HG03280 (cell line): Measurements from ENCODE around the gene SLC24A3.

ENCODE experiments used
- ATAC-seq: cut with Tn5 transposase; IDR thresholded peaks from one replicate; pipeline ENCODE4 v1.9.1; 2021; ENCODE audit warnings: mild to moderate bottlenecking, moderate library complexity; ENCODE audit not compliant: unreplicated experiment

The SLC24A3 gene

DNA sequence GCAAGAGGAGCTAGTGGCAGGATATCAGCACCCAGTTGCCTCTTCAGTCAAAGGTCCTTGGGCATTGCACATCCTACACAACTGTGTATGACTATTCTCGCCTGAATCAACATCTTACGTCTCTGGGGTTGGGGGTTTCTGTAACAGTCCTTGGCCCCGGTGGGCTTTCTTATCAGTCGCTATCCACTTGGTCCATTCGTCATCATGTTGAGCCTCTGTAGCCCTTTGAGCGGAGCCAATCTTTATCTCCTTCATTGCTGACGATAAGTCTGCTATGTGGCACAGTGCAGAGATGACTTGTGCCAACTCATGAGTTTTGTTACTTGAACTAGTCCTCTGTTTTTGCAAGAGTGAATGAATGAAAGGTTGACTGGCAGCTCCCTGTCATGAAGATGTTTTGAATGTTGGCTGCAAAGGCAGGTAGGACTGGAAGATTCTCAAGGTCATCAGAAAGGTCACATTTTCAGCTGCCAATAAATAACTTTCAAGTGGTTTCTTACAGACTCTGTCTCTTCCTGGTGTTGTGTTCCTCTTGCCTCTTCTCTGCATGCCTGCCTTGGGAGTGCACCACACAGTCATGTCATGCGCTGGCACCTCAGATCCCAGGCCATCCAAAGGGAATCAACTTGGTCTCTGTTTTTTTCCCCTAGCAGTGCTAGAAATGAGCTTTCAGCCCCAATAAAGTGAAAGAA is 238.9 kb downstream of the SLC24A3 start:
- no peak for ATAC-seq

DNA sequence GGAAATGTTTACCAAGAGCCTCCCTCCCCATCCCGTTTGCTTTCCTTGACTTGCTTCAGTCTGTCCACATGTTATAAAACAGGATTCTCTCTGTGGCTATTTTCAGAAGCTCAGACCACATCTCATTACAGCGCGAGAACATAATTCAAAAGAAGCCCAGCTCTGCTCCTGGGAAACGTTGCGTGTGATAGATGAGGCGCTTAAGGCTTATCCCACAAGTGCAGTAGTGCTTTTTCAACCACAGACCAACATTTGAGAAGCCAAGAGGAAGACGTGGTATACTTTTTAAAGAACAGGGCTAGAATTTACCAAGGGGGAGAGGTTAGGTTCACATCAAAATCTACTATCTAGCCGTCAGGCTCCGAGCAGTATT is 239.5 kb downstream of the SLC24A3 start:
- ATAC-seq = no peak

DNA sequence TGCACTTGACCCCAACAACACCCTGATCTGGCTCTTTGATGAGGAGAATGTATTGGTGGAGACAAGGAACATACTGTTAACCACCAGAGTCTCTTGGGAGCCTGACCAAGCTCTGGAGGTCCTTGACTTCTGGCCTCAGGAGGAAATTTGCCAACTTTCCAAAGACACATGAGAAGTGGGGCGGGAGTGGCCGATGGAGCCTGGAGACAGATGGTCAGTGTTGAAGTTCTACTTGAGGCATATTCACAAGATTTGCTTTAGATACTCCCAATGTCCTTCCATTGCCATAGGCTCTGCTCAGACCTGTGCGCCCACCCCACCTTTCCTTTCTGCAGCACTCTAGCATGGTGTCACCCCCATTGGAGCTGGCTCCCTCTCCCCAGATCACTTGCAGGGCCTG is 241.0 kb downstream of the SLC24A3 start:
- no peak for ATAC-seq

DNA sequence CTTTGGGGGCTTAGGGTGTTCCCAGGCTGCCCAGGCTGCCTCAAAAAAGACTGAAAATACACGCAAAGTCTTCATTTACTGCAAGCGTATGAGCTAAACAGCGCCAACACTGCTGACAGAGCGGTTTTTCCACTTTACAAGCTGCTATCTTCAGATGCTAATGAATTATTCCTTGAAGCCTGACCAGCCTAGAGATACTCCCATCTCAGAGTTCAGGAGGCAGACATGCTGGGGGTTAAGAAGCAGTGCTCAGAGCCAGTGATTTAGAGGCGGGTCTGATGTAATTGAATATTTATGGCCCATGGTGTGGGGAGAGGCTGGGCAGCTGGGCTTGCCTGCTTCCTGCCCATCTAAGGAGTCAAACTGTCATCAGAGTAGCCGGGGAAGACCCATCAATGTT is 241.4 kb downstream of the SLC24A3 start:
- no peak for ATAC-seq

DNA sequence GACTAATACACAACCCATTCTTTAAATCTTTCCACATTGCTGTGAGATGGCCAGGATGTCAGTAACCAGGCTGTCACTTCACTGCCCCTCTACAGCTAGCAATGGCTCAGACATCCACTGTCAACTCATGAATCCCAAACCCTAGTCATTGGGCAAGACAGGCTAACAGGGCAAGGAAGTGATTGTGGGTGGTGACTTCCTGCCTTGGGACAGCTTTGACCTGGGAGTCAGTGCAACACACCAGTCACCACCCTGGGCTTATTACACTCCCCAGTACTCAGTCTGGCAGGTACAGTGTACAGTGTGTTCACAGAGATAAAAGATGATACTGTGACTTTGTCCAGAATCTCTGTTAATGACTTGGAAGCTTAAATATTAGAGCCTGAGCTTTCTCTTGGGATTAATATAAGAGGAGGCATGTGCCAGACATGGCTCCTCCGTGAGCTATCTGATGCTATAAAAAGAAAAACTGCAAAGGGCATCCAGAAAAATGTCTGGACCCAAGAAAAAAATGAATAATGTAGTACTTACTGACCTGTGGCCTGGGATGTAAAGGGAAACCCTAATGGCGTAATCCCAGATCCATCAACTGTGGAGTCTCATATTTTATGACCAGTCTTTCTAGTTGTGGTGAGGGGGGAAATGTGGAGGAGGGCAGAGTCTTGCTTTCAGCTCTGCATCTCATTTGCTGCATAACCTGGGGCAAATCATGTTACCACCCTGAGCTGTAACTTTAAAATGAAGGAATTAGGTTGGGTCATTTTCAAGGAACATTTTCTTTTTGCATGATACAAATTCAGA is 244.4 kb downstream of the SLC24A3 start:
- ATAC-seq = no peak

DNA sequence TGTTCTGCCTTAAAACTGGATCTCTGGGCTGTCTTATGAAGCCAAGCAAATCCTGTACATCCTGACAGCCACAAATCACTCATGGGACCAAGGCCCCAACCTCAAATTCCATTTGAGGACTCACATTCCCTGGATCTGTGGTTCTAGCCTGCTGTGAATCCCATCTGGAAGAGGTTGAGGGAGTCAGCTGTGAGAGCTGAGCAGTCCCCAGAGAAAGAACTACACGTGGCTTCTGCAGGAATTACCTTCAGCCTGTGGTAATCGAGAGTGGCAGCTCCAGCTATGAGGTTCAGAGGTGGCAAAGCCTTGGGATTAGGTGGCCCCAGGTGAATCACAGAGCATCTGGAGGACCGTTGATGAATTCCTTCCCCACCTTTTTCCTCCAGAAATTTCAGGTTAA is 245.2 kb downstream of the SLC24A3 start:
- no peak for ATAC-seq

DNA sequence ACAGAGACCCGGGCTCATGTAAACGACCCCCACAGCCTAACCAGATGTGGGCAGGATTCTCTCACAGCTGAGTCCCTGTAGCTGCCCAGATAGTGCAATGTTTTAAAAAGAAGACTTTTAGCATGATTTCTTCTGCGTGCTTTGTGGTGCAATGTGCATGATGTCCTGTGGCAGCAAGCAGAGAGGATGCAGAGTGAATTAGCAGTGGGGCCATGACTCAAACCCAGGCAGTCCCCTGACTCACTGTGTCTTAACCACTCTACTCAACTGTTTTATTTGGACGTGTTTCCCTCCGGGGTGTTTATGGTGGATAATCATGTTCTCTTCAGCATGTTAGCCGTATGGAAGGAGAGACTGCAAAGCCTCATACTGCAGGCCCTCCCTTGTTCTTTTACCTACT is 247.9 kb downstream of the SLC24A3 start:
- no peak for ATAC-seq

DNA sequence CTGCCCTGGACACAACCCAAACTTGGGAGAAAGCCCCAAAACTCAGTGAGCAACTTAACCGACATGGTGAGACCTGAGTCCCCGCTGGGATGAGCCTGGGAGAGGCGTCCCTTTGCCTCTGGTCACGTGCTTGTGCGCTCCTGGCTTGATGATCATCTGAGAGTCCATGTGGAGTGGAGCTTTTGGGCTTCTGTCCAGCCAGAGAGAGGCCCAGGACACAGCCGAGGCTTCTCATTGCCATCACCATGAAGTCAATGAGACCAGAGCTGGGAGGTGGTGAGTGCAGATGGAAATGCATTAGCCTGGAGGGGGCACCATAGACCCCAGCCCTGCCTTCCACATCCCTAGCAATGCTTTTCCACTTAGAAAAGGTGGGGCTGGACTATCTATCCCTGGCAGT is 250.0 kb downstream of the SLC24A3 start:
- no peak for ATAC-seq

DNA sequence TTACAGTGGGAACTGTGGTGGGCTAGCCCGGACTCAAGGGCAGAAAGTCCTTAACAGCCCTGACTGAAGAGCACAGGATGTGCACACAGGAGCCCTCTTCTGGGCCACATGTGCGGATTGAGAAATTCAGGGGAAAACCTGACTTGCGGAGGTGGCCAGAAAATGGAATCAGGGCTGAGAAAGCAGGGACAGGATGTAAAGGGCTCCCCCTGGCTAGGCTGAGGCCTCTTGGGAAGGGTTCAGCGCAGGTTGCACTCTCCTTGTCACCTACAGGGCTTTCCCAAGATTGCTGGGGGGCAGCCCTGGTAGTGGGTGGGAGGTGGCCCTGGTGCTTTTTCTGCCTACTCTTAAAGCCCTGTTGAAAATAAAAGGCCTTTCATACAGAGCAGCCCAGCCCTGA is 251.2 kb downstream of the SLC24A3 start:
- ATAC-seq = no peak

DNA sequence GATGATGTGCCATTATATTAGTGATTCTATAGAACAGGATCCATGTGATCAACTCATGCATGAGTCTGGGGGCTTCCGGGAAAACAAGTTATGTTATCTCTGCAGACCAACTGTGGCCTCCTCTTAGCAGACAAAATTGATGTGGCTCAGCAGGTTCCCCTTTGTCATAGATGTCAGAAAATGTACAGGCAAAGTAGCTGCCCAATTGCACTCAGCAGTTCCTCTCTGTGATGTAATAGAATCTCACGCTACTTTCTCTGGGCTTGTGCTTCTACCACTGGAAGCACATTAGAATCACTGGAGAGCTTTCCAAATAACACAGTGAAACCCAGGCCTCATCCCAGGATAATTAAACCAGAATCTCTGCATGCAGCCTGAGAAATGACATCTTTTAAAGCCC is 253.1 kb downstream of the SLC24A3 start:
- no peak for ATAC-seq

DNA sequence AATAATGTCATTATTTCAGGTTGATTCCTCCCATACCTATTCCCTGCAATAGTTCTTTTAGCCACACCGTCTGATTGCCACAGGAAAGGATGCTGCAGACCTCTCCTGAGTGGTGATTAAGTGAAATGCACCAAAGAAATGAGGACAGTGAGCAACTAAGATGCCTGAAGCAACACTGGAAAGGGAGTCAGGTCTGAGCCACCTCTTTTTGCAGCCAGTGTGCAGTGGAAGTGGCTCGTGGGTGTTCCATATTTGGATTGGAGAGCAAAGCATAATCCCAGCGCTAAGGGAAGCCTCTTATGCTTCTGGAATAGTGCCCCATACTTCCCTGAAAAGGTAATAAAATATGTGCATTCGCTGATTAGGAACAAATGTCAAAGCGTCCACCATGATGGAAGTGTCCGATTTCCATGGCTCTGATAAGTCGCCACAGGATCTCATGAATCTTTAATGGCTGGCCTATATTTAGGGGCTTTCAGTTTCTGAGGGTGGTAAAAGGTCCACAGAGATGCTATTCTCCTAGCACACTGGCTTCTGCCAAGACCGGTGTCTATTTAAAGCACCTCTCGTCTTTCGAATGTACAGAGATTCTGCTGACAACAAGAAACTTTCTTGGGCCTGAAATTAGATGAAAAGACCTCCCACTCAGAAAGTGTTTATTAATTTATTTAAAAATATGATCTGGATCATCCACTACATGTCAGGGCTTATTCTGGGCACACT is 253.9 kb downstream of the SLC24A3 start:
- ATAC-seq = no peak

DNA sequence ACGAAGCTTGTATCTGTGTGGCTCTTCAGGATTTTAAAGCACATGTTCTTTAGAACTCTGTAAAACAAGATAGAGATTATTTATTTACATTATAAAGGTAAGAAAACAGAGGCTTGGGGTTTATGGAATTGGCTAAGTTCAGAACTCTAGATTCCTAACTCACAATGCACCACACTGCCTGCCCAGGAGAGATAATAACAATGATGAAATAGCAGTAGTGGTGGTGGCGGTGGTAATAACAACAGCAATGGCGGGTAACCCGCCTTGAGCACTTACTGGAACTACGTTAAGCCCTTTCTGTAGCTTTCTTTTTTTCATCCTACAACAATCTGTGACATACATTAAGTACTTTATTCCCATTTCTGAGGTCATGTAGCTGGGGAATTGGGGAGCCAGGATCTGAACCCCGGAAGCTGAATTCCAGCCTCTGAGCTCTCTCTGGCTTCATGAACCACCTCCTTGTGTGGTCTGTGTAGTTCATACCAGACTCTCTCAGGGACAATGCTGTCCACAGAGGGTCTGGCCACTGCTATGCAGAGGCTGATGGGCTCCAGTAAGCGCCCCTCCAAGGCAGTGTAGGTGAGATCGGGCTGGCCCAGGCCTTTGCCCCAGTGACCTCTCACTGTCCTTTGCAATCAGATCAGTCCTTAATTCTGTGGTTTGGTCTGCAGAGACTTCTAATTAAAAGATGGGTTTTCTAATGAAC is 260.9 kb downstream of the SLC24A3 start:
- ATAC-seq = no peak

DNA sequence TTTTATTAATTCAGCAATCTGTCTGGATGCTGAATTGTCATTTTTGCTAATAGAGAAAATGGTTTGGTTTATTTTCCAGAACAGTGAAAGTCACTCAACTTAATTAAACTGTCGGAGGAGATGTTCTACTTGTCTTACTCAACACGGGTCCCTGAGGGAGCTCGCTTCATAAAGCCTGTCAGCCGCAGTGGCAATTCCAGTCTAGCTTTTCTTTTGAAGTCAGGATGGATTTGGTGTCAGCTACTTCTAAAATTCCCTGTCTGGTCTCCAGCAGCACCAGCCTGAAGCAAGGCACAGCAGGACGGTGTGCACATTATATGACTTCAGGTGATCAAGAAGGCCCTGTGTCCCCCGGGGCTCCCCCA is 261.5 kb downstream of the SLC24A3 start:
- ATAC-seq = no peak

DNA sequence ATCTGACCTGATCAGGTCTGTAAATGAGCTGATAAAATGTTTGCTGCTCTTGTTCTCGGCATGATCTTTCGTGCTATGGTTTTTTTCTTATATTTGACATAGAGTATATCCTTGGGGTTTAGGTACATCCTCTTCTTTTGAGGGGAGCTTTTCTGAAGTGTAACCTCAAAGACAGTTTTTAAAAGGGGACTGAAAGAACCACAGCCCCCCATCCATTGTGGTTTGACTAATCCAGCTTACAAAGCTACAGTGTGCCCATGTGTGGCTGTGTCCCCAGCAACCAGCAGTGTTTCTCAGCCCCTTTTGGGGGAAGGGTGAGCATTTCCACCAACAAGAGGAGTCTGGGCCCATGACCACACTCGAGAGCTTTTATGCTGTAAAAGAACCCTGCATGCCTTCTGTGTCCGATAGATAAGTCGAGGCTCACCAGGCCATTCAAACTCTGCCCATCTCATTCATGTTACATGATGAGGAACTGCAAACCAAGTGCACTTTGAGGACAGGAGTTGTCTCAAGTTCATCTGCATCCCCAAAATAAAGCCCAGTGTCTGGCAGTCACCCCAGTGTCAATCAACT is 266.0 kb downstream of the SLC24A3 start:
- no peak for ATAC-seq

DNA sequence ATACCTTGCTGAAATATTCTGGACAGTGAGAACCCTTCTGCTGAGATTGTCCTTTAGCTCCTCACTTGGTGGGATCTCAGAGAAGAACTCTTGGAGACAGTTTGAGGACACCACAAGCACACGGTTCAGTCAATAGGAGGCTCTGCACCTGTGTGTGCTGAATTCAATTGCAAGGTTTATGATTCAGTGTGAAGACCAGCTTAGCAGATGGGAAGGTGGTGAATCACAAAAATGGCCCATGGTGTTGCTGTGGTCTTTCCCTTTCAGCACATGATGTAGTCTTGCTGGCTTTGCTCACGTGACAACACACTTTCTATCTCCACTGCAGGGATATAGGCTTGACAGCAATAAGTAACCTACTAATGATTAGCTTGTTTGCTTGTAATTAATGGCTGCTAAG is 270.3 kb downstream of the SLC24A3 start:
- no peak for ATAC-seq

DNA sequence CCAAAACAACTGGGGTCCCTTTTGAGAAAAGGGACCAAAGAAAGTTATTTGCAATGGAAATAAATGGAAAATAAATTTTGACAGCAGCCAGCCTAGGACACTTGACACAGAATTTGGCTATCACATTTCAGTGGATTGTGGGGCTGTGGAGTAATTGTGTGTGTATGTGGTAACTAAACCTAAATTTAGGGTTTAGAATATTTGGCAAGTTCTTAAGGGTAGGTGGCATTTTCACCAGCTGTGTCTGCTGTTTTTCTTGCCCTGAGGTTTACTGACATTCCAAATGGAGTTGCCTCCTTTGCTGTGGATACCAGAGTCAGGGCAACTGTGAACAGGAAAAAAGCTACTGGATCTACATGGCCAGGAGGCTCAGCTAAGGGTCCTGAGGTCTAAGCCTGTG is 270.9 kb downstream of the SLC24A3 start:
- ATAC-seq = no peak

DNA sequence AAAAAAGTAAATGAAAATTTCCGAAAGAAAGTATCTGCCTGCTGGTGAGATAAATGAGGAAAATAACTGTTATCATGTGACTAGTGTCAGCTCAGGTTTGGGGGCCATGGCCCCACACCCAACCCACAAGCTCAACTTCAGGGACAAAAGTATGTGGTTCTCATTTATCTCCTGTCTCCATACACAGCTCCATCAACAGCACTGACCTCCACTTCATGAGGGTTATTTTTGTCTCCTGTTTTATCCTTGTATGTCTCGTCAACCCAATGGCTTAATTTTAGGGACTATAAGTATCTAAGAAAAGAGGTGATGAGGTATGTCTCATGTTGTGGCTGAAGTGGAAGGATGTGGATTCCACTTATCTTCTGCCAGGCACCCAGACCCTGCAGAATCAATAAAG is 274.0 kb downstream of the SLC24A3 start:
- ATAC-seq = no peak

DNA sequence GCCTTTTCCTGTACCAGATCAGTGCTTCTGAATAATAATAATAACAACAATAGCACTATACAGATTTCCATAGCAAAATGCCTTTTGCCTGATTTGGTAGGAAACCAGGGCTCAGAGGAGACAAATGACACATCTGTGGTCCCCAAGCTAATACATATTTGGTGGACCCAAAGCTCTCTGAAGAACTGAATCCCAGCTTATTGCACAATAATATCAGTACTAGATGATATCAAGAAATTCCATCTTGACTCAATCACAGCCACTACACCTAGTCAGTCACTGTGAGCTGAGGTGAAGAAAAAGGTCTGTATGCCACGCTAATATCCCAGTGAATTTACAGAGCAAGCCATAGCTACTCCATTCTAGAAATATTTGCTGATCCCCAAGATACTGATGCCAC is 275.0 kb downstream of the SLC24A3 start:
- no peak for ATAC-seq

DNA sequence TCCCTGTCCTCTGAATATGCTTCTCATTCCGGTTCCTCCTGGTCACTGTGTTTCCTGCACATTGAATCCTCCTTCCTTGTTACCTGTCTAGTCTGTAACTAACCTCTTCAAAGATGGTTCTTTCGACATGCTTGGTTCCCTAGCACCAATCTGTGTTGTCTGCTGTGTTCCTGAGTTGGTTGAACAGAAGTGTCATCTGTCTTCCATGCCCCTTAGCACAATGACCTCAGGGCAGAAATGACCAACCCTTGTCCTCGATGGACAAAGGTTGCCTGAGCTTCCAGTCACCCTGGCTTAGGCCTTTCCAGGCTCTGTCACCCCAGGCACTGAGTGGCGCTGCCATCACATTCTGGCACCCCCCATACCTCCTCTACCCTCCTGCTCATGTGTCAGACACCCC is 278.8 kb downstream of the SLC24A3 start:
- no peak for ATAC-seq

DNA sequence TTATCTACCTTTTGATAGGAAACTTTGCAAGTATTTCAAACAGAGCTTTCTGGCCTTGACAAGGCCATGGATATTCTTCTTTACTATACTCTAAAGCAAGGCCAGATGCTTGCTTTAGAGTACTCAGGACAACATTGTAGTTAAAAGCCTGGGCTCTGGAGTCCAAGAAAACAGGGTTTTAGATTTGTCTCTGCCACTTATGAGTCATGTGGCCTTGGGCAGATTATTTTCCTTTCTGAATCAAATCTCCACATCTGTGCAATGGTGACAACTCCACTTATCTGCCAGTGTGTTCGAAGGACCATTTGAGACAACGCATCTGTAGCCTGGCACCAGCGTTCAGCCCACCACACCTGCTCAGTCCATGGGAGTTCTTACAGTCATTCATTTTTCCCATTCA is 279.7 kb downstream of the SLC24A3 start:
- ATAC-seq = no peak

DNA sequence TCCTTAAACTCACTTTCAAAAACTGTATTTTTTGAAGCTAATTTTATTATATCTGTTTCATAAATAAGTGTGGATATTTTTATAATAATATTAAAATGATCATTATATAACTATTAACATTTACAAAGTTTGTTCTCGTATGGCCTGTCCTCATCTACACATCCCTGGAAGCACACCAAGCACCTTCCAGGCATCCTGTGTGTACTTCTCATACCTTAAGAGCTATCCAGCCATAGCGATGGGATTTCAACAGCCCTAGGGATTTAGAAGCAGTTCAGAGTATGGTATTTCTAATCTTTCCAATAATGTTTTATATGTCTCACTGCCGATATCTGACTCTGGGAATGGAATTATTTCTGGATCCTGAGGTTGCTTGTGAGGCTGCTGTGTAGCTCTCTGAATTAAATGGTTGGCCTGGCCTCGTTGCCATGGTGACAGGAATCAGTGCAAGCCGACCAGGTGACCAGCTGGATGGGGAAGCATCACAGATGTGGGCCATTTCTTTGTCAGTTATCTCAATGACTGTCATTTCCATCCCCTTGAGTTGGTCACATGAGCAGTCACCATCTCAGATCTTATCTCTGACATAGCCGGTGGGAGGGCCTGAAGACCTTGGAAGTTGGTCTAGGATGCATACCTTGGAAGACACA is 280.4 kb downstream of the SLC24A3 start:
- no peak for ATAC-seq
